HG03575 (cell line): ENCODE measurements around the gene HMGCLL1.

Experiments used
- ATAC-seq: cut with Tn5 transposase; IDR thresholded peaks from one replicate; pipeline ENCODE4 v1.9.1; 2021; ENCODE audit not compliant: unreplicated experiment, insufficient number of reproducible peaks, low FRiP score; ENCODE audit errors: extremely low read depth

Gene HMGCLL1

DNA sequence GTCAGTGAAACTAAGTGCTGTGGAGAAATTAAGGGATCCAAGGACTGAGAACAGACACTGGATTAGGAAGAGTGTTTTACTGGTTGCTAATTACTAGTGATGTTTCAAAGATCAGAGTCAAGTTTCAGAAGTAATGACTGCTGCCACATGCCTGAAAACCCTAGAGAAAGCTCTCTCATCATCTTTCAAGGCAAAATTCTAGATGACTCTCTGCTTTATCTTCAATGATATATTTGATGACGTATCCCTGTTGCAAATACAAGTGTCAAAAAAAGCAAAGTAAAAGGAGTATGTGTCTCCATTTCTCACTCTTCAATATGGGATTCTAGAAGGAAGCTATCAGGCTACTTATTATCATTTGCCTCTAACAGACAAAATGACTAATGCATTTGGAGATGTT is 38.0 kb downstream of the HMGCLL1 start:
- no peak for ATAC-seq

- no peak for ATAC-seq
These were observed 42.5 kb downstream of the HMGCLL1 start for GRCh38 chr6:55536391-55536956.

DNA sequence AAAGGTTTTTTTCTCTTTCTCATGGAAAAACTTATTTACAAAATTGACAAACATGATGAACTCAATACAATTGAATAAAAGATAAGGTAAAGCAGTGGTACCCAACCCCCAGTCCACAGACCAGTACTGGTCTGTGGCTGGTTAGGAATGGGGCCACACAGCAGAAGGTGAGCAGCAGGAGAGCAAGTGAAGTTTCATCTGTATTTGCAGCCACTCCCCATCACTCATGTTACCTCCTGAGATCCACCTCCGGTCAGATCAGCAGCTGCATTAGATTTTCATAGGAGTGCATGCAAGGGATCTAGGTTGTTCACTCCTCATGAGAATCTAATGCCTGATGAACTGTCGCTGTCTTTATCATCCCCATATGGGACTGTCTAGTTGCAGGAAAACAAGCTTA is 47.5 kb downstream of the HMGCLL1 start:
- no peak for ATAC-seq

- ATAC-seq = no peak
These were observed 48.1 kb downstream of the HMGCLL1 start for GRCh38 chr6:55530931-55531330.

GRCh38 chr6:55528624-55529023 is 50.4 kb downstream of the HMGCLL1 start:
- no peak for ATAC-seq

DNA sequence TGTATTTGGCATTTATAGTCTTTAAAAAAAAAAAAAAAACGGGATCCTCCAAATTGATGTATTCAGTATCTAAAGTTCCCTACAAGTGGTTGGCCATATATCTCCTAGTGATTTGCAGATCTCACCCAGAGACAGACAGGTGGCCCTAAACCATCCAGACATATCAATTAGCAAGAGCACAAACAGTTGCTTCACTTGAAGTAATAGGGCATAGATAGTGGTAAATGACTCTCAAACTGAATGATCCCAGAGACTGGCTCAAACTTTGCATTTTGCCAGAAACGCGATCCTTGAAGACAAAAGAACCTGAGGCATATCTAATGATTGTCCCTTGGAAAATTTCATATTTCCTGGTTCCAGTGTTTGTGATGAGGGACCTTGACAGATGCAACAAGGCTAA is 54.6 kb downstream of the HMGCLL1 start:
- ATAC-seq = no peak

DNA sequence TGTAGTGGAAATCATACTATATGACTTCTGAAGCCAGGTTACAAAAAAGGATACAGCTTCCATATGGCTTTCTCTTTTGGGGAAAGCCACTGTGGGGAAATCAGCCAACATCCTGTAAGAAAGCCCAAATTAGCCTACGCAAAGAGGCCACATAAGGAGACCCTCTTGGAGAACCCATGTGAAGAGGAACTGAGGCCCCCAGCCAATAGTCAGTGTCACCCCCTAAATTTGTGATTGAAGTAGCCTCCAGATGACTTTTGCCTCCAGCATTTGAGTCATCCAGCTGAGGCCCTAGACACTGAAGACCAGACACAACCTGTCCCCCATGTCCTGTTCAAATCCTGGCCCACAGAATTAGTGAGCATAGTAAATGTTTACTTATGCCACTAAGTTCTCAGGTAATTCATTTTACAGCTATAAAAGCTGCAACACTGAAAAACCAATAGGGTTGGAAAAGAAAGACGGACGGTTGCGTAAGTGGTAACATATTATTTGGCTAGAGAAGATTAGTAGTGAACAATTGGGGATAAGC is 60.4 kb downstream of the HMGCLL1 start:
- no peak for ATAC-seq

DNA sequence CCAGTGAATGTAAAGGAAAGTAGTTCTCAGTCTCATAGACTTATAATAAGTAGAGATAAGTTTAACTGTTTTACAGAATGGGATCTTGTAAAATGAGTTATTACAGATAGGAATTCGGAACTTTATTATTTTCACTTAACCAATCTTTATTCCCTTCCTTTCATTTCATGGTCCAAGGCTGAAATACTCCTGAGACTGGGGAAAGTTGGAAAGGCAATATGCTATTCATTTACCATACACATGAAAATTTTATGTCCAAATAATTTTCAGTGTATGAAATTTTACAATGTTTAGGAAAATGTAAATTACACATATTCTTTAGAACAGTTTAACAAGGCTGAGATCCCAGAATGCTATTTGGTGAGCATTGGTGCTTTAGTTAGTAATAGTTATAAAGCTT is 62.3 kb downstream of the HMGCLL1 start:
- no peak for ATAC-seq

DNA sequence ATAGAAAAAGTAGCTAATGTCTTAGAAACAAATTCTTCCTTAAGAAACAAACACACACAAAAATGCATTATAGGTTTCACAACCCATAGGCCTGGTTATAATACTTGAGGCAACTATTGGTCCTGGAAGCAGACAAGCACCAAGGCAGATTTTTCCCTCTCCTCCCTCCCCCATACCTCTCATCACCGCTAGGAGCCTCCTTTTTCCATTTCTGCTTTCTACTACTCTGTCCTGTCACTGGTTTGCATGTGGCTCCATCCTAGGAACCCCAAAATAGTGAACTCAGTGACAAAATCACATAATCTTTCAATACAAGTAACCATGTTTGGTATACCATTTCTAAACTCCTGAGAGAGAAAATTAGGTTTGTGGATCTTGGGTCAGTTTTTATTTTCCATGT is 66.1 kb downstream of the HMGCLL1 start:
- ATAC-seq = no peak

DNA sequence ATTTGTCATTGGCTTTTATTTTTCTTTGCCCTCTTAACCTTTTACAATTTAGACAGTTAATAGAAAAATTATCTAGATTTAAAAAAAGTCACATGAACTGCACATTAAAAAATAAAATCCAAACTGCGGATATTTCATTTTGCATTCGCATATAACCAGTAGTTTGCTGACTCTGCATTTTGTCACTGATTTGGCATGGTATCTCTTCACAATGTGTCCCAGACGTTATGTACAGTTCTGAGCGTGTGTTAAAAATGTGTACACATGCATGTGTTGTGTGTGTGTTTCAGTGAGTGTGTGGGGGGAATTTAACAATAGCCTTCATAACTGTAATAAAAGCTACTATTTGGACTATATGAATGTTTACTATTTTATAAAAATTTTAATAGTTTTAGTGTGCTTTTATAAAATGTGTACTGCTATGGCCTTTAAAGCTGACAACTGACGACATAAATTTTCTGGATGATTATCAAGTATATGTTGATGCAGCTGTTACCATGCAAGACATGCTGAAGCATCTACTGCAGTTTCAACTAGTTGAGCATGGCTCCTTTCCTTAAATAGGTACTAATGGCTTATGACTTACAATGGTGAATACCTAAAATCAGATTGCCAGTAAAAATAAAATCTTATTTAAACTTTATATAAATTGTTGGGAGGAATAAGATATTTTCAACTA is 67.7 kb downstream of the HMGCLL1 start:
- no peak for ATAC-seq

GRCh38 chr6:55499591-55499990 is 79.4 kb downstream of the HMGCLL1 start:
- ATAC-seq = no peak

DNA sequence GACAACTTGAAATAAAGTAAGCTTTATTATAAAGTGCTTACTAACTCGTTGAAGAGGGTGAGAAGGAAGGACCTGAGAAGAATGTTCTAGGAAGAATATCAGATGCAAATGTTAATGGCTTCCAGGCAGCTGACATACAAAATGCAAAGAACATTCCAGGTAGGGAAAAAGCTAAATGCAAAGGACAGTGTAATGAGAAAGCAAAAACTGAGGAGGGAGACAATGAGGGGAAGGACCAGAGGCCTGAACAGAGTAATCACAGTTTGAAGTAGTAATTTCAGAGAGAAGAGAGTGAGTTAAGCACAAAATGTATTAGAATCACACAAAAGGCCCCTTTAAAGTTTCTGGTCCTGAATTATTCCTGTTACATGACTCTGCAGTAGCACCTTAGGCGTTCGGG is 81.3 kb downstream of the HMGCLL1 start:
- no peak for ATAC-seq

DNA sequence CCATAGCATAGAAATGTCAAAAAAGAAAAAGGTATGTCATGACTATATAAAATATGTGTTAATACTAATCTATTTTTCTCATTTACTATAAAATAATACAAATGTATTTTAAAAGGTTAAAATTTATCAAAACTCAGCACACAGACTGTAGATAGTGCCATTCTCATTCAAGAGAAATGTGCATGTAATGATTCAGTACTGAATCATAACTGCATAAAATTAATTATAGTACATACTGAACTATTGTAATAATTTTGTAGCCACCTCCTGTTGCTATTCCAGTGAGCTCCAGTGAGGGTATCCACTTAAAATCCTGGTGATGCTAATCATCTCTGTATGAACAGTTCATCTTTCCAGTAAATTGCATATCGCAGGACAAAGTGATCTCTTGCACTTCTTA is 82.8 kb downstream of the HMGCLL1 start:
- ATAC-seq = no peak

DNA sequence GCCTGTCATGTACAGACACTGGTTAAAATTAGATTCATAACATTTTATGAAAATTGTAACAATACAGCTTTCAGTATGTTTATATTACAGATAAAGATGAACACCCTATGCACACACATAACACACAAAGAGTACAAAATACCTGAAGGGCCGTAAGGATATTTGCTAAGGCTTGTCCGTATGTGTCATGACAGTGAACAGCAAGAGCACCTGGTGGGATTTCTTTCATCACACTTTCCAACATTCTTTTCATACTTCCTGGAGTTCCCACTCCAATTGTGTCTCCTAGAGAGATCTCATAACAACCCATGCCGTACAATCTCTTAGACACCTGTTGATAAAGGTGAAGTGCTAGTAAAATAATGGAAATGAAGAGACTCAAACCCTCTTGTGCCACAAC is 83.7 kb downstream of the HMGCLL1 start:
- no peak for ATAC-seq

DNA sequence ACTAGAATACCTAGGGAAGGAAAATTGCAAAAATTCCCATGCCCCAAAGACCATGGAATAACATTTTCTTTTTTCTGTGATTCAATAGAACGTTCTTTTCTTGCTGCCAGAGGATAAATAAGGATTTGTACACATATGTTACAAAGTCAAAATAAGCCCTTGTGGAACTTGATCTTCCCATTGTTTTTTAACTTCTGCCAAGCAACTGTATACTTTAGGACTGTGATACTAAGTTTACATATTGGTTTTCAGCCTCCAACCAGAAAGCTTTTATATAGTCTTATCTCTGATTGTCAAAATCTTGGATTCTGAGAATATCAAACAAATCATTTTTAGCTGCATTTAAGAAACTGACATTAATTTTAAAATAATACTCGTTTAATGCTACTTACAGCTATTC is 84.6 kb downstream of the HMGCLL1 start:
- ATAC-seq = no peak

DNA sequence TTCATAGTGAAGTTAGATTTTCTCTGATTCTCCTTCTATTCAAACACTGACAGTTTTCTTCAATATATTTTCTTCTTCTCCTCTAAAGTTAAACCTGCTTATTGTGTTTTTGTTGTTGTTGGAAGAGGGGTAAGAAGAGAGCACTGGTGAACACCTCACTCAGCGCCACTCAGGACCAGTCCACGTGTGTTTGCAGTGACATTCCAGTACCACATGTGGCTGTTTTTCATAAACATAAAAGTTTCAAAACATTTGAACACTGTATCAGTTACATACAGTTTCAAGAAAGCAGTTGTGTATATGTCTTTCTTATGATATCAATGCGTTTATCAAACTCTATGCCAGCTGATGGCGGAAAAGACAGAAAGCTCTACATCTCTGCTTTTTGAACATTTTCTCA is 86.7 kb downstream of the HMGCLL1 start:
- no peak for ATAC-seq

DNA sequence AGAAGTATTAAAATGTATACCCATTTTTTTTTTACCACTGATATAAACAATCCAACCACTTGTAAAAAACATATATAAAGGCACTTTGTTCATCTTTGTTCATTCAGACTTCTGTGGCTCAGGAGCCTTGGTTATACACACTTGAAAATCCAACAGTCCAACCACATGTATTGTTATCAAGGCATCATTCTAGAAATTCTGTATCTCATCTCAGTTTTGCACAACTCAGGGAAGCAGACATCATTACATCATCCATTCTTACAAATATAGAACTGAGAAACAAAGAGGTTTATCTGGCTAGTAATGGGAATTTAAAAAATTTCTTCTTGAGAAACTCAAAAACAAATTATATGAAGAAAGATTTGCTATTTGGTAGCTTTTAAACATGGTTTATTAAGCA is 88.1 kb downstream of the HMGCLL1 start:
- no peak for ATAC-seq

- ATAC-seq = no peak
These were observed 104.6 kb downstream of the HMGCLL1 start for GRCh38 chr6:55474382-55474781.

DNA sequence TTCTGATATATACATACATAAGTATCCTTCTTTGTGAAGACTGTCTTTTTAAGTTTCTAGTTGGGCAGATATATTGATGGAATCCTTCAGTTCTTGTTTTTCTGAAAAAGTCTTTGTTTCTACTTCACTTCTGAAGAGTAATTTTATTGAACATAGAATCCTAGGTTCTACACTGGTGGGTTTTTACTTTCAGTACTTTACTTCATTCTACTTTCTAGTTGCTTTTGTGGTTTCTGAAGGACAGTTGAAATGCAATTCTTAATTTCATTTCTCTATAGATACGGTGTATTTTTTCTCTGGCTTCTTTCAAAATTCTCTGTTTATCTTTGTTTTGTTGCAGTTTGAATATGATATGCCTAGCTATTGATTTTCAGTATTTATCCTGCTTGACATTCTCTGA is 105.3 kb downstream of the HMGCLL1 start:
- no peak for ATAC-seq

DNA sequence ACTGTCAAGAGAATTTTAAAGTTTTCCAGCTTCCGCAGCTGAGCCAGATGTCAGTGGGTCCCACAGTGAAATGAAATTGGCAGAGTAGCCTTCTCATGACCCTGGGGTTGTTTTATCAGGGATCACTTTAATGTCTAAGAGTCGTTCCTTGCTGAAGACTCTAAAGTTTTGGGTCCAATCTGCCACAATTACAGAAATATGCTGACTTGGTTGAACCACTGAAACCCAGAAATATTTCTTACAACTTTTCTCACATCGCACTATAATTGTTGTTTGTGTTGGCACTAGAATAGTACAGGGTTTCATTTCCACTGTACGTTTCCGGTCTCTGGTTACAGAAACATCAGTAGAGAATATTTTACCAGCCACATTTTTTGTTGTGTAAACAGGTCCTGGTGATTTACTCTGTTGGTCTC is 109.0 kb downstream of the HMGCLL1 start:
- ATAC-seq = no peak

- ATAC-seq = no peak
These were observed 123.0 kb downstream of the HMGCLL1 start for GRCh38 chr6:55456016-55456415.
